Measurements from ENCODE around the gene CNTNAP2.

CNTNAP2 gene

DNA sequence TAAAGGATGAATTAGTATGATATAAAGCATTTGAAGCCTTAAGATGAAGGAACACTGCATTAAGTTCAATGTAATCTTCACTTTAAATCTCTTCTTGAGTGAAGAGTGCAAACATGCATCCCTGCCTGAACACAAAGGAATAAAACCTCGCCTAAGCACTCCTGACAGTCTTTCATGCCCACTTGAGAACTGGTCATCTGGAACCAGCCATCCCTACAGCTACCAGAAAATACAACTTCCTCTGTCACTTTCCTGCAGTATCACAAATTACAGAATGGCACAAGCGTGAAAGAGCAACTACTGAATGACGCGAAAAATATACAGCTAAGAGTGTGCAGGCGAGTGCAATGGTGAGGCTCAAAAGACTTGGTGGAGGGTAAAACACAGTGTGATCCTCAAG is 1079.9 kb downstream of the CNTNAP2 start:
- CTCF ChIA-PET: no interaction called here
- TF ChIP-seq FOXA1 (IDR thresholded peaks at IDR 0.05) (no peak), FOXK2 (IDR thresholded peaks at IDR 0.05) (no peak), SP1 (IDR thresholded peaks at IDR 0.05) (no peak), SUZ12 (IDR thresholded peaks at IDR 0.05) (no peak), CTBP1 (IDR thresholded peaks at IDR 0.05; ENCODE audit: borderline replicate concordance) (no peak), ARNT (IDR thresholded peaks at IDR 0.05) (no peak), HDGF (IDR thresholded peaks at IDR 0.05; ENCODE audit: borderline replicate concordance) (no peak), L3MBTL2 (conservative IDR thresholded peaks at IDR 0.05) (no peak), LEF1 (IDR thresholded peaks at IDR 0.05; ENCODE audit: borderline replicate concordance) (no peak), ELF4 (IDR thresholded peaks at IDR 0.05) (no peak)
- TF ChIP-seq, protein P1, sequence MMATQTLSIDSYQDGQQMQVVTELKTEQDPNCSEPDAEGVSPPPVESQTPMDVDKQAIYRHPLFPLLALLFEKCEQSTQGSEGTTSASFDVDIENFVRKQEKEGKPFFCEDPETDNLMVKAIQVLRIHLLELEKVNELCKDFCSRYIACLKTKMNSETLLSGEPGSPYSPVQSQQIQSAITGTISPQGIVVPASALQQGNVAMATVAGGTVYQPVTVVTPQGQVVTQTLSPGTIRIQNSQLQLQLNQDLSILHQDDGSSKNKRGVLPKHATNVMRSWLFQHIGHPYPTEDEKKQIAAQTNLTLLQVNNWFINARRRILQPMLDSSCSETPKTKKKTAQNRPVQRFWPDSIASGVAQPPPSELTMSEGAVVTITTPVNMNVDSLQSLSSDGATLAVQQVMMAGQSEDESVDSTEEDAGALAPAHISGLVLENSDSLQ (IDR thresholded peaks at IDR 0.05): no peak
- DNase-seq (ENCODE audit: extremely low spot score): no peak
- POLR2A ChIA-PET: no interaction called here

DNA sequence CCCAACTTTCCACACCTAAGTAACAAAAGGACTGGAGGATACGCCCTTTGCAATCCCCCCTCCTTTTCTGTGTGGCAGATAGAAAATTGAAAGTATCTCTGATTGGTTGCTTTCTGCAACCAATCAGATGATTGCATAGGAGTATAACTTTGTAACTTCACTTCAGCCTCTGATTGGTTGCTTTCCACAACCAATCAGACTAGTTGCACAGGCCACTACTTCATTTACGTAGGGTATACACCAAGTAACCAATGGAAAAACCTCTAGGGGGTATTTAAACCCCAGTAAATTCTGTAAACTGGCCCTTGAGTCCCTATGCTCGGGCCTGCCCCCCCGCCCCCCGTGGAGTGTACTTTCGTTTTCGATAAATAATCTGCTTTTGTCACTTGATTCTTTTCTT is 1080.4 kb downstream of the CNTNAP2 start:
- no peak for TF ChIP-seq FOXK2 (IDR thresholded peaks at IDR 0.05)
- no peak for TF ChIP-seq BHLHE40 (IDR thresholded peaks at IDR 0.05; ENCODE audit: borderline replicate concordance)
- no peak for TF ChIP-seq FOXM1 (IDR thresholded peaks at IDR 0.05; ENCODE audit: borderline replicate concordance)
- no peak for TF ChIP-seq FOXA1 (IDR thresholded peaks at IDR 0.05)
- DNase-seq (ENCODE audit: extremely low spot score): no peak
- ChIA-PET CTCF (no interaction called here), POLR2A (no interaction called here)

DNA sequence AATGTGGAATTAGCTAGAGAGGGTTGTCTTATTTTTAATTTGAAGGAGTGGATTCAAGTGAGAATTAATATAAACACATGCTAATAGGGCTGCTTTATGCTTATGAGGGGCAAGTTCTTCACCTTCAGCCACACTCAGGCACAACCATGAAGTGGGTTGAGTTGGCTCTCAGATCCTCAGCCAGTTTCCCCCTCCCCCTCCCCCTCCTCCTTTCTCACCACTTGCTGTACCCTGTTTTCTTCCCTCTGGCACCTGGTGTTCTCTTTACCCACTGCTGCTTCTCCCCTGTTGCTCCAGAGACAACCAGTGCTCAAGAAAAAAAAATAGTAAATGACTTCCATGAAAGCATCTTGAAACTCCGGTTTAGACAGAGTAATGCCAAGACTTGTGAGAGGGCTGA is 1083.3 kb downstream of the CNTNAP2 start:
- CTCF ChIA-PET: no interaction called here
- POLR2A ChIA-PET: no interaction called here
- TF ChIP-seq ZNF384 (IDR thresholded peaks at IDR 0.05): no peak
- no peak for TF ChIP-seq SUZ12 (IDR thresholded peaks at IDR 0.05)
- no peak for TF ChIP-seq TARDBP (IDR thresholded peaks at IDR 0.05)
- TF ChIP-seq BHLHE40 (IDR thresholded peaks at IDR 0.05; ENCODE audit: borderline replicate concordance): no peak
- DNase-seq (ENCODE audit: extremely low spot score): no peak

DNA sequence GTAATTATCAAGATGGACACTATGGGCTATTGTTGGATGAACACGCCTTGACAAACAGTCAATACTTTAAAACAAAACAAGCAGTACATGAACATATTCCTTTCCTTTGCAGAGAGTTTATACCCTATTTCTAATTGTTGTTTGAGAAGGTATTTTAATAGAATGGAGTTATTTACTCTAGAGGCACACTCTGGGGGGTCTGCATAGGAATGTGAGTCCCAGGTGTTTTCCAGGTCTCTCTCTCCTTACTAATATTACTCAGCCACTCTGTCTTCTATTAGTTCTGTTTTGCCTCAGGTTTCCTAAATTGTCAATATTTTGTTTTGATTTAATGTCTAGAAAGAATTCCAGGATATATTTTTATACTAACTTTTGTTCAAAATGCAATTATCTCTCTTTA is 1091.4 kb downstream of the CNTNAP2 start:
- POLR2A ChIA-PET: no interaction called here
- CTCF ChIA-PET: no interaction called here
- DNase-seq (ENCODE audit: extremely low spot score): no peak
- no peak for TF ChIP-seq BHLHE40 (IDR thresholded peaks at IDR 0.05; ENCODE audit: borderline replicate concordance)
- TF ChIP-seq, protein P1 (IDR thresholded peaks at IDR 0.05): no peak
- no peak for TF ChIP-seq SP1 (IDR thresholded peaks at IDR 0.05)
- TF ChIP-seq ARNT (IDR thresholded peaks at IDR 0.05): no peak
- no peak for TF ChIP-seq NFRKB (IDR thresholded peaks at IDR 0.05)
- no peak for TF ChIP-seq SUZ12 (IDR thresholded peaks at IDR 0.05)

DNA sequence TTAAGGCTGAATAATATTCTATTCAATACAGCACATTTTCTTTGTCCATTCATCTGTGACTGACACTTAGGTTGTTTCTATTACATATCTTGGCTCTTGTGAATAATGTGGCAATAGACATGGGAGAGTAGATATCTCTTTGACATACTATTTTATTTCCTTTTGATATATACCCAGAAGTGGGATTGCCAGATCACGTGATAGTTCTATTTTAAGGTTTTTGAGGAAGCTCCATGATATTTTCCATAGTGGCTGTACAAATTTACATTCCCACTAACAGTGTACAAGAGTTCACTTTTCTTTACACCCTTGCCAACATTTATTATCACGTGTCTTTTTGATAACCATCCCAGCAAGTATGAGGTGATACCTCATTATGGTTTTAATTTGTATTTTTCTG is 1114.7 kb downstream of the CNTNAP2 start:
- CTCF ChIA-PET: no interaction called here
- TF ChIP-seq LEF1 (IDR thresholded peaks at IDR 0.05; ENCODE audit: borderline replicate concordance): no peak
- TF ChIP-seq L3MBTL2 (conservative IDR thresholded peaks at IDR 0.05): no peak
- no peak for TF ChIP-seq BHLHE40 (IDR thresholded peaks at IDR 0.05; ENCODE audit: borderline replicate concordance)
- TF ChIP-seq ARNT (IDR thresholded peaks at IDR 0.05): no peak
- no peak for TF ChIP-seq FOXA1 (IDR thresholded peaks at IDR 0.05)
- no peak for TF ChIP-seq TARDBP (IDR thresholded peaks at IDR 0.05)
- no peak for TF ChIP-seq SUZ12 (IDR thresholded peaks at IDR 0.05)
- TF ChIP-seq NFRKB (IDR thresholded peaks at IDR 0.05): no peak
- TF ChIP-seq ZNF384 (IDR thresholded peaks at IDR 0.05): no peak
- POLR2A ChIA-PET: no interaction called here
- no peak for DNase-seq (ENCODE audit: extremely low spot score)

DNA sequence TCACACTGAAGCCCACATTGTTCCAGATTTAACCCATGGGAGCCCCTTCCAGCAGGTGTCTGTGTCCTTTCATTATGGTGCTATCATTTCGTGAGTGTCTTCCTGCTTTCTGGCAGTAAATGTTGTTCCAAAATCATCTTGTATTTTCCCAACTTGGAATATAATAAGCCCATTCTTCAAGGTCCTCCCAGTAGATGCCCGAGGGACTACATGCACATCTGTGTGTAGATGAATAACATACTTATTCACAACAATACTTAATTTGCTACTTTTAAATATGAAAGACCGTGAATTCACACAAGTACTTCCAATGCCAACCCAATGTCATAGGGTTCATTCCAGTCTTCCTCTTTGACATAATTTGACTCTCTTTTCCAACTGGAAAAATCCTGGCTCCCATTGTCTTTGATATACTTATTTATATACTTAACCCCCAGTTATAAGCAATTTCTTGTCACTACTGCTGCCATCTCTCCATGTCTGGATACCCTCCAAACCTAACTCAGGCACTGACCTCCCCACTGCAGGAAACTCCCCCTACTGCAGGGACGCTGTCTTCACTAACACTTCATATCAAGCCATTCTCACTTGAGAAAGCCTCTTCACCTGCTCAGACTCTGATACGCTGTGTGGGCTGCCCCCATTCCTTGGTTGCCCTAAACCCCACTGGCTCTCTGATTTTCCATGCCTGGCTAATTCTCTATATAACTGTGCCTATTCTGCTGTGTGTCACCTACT is 1119.2 kb downstream of the CNTNAP2 start:
- CTCF ChIA-PET: no interaction called here
- POLR2A ChIA-PET: no interaction called here
- TF ChIP-seq ARNT (IDR thresholded peaks at IDR 0.05): no peak
- TF ChIP-seq SUZ12 (IDR thresholded peaks at IDR 0.05): no peak
- TF ChIP-seq CTBP1 (IDR thresholded peaks at IDR 0.05; ENCODE audit: borderline replicate concordance): no peak
- no peak for TF ChIP-seq NFRKB (IDR thresholded peaks at IDR 0.05)
- TF ChIP-seq HDGF (IDR thresholded peaks at IDR 0.05; ENCODE audit: borderline replicate concordance): no peak
- no peak for TF ChIP-seq LEF1 (IDR thresholded peaks at IDR 0.05; ENCODE audit: borderline replicate concordance)
- no peak for DNase-seq (ENCODE audit: extremely low spot score)

DNA sequence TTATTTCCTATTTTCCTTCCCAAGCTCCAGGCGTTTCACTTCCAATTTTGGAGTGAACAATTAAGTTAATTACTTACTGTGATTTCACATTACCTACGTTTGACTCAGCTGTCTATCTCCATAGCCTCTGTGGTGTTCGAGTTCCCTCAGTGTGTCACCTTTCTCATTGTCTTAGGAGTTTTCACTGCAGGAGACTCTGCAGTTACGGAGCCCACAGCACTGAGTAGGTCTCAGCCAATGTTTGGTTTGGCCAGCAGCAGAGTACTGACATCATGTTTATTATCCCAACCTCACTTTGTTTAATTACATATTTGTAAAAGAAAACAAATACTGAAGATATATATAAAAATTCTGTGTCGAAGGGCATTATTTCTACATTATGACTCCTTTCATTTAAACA is 1123.9 kb downstream of the CNTNAP2 start:
- CTCF ChIA-PET: no interaction called here

More for the DNA sequence above, 1123.9 kb downstream of the CNTNAP2 start:
- TF ChIP-seq SP1 (IDR thresholded peaks at IDR 0.05): no peak
- TF ChIP-seq BHLHE40 (IDR thresholded peaks at IDR 0.05; ENCODE audit: borderline replicate concordance): no peak
- no peak for TF ChIP-seq FOXA1 (IDR thresholded peaks at IDR 0.05)
- TF ChIP-seq ELF4 (IDR thresholded peaks at IDR 0.05): no peak
- no peak for TF ChIP-seq CTBP1 (IDR thresholded peaks at IDR 0.05; ENCODE audit: borderline replicate concordance)
- TF ChIP-seq SUZ12 (IDR thresholded peaks at IDR 0.05): no peak
- no peak for TF ChIP-seq NFRKB (IDR thresholded peaks at IDR 0.05)
- TF ChIP-seq L3MBTL2 (conservative IDR thresholded peaks at IDR 0.05): no peak
- no peak for TF ChIP-seq FOXK2 (IDR thresholded peaks at IDR 0.05)
- TF ChIP-seq TARDBP (IDR thresholded peaks at IDR 0.05): no peak
- no peak for TF ChIP-seq ARNT (IDR thresholded peaks at IDR 0.05)
- TF ChIP-seq, protein P1 (IDR thresholded peaks at IDR 0.05): no peak
- no peak for TF ChIP-seq HDGF (IDR thresholded peaks at IDR 0.05; ENCODE audit: borderline replicate concordance)
- DNase-seq (ENCODE audit: extremely low spot score): no peak
- POLR2A ChIA-PET: no interaction called here
